Upper lobe of left lung (tissue), 6 donors: ENCODE measurements around the gene CTBP1. TPM values are rescaled to one million over a fixed set of nuclear protein-coding genes. Genes with fewer than 3 reads are reported as not detected.

Experiments
- ATAC-seq, 2 donors: fragments of 200-7000 bp; cut with Tn5 transposase; one replicate each; pipeline ENCODE4 v1.9.1; 2022; ENCODE audit warnings: mild to moderate bottlenecking in 2 of 2, moderate library complexity in 2 of 2; ENCODE audit not compliant: low FRiP score in 2 of 2
- DNase-seq, 2 donors: peaks; one replicate each; pipeline ENCODE4 v3.0.0-alpha.2; 2019 to 2020
- H3K27ac ChIP-seq, 4 donors: fragments of 200-600 bp; sonication (generic); one replicate each; pipeline ENCODE4 v1.5.1; 2016 to 2019
- H3K27me3 ChIP-seq, 4 donors: fragments of 200-600 bp; sonication (generic); one replicate each; pipeline ENCODE4 v1.5.1; 2017 to 2019
- H3K36me3 ChIP-seq, 4 donors: fragments of 200-600 bp; sonication (generic); one replicate each; pipeline ENCODE4 v1.5.1; 2016 to 2019
- H3K4me1 ChIP-seq, 4 donors: fragments of 200-600 bp; sonication (generic); one replicate each; pipeline ENCODE4 v1.5.1; 2018 to 2019
- H3K4me3 ChIP-seq, 4 donors: fragments of 200-600 bp; sonication (generic); one replicate each; pipeline ENCODE4 v1.5.1; 2017 to 2019; ENCODE audit warnings: mild to moderate bottlenecking in 2 of 4, moderate library complexity in 1 of 4
- H3K9me3 ChIP-seq, 4 donors: fragments of 200-600 bp; sonication (generic); one replicate each; pipeline ENCODE4 v1.5.1; 2018 to 2019
- EP300 ChIP-seq, 4 donors: sonication (generic); formaldehyde crosslinking; IDR thresholded peaks; one replicate each; pipeline ENCODE4 v1.5.1; 2017; ENCODE audit warnings: antibody characterized with exemption in 4 of 4, control low read depth in 2 of 4
- POLR2A ChIP-seq, 4 donors: fragments of 450-650 bp; IDR thresholded peaks; one replicate each; pipeline ENCODE4 v1.5.1; 2016 to 2017; ENCODE audit warnings: antibody characterized with exemption in 4 of 4, mild to moderate bottlenecking in 2 of 4
- POLR2AphosphoS5 ChIP-seq, 2 donors: sonication (generic); formaldehyde crosslinking; IDR thresholded peaks; one replicate each; pipeline ENCODE4 v1.5.1; 2017; ENCODE audit warnings: antibody characterized with exemption in 2 of 2
- WGBS, 2 donors: methylation state at CpG; one replicate each; pipeline ENCODE4 v1.1.5; 2017 to 2018; 5-methylcytosine and 5-hydroxymethylcytosine counted together
- total RNA-seq, 6 donors: library from RNA; depleted of rRNA in 4 of 6; stranded (reverse); fragments of >200 nt in 4 of 6; gene quantifications; one replicate each; pipeline versions ENCODE4 v1.1.0 to v1.2.1, GENCODE V29; 2016 to 2021
- TF ChIP-seq, protein P1 (sequence below), 6 experiments: fragments of 450-650 bp in 4 of 6; fragments of 200-600 bp in 2 of 6; sonication (generic) in 2 of 6; IDR thresholded peaks; one replicate each; pipeline ENCODE4 v1.5.1; 2016 to 2019; ENCODE audit warnings: antibody characterized with exemption in 6 of 6
- donor health status: DM: no; HTN: no; CAD: no; lungs with moderate emphysema.
- donor health status: DM: no; HTN: yes; CAD: no; lungs with severe emphysema.

Gene CTBP1
- total RNA-seq, 6 donors from 2014 or later, result 142 to 483 (median 213) TPM

DNA sequence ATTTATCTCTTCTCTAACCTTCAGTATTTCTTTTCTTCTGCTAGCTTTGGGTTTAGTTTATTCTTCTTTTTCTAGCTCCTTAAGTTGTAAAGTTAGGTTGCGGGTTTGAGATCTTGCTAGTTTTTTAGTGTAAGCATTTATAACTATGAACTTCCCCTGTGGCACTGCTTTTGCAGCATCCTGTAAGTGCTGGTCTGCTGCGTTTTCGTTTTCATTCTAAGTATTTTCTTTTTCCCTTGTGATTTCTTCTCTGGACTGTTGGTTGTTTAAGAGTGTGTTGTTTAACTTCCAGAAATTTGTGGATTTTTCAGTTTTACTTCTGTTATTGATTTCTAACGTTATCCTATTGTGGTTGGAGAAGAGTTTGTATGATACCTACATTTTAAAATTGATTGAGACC lies 11.0 kb upstream of the CTBP1 start:
- WGBS, 2 donors, result 80 to 85% methylated on average over 4 of the region's 4 CpGs
- Histone ChIP-seq H3K4me3 (no peak overlapping the region), H3K27ac (no peak overlapping the region), H3K27me3 (no peaks in the 10 kb centered on the region), H3K9me3 (no peaks in the 10 kb centered on the region), H3K36me3 (no peaks in the 10 kb centered on the region), H3K4me1 (no peaks in the 10 kb centered on the region)
- DNase-seq, result no peak
- no peak for TF ChIP-seq POLR2A (IDR thresholded peaks at IDR 0.05)
- TF ChIP-seq EP300 (IDR thresholded peaks at IDR 0.05), result no peak
- TF ChIP-seq, protein P1, sequence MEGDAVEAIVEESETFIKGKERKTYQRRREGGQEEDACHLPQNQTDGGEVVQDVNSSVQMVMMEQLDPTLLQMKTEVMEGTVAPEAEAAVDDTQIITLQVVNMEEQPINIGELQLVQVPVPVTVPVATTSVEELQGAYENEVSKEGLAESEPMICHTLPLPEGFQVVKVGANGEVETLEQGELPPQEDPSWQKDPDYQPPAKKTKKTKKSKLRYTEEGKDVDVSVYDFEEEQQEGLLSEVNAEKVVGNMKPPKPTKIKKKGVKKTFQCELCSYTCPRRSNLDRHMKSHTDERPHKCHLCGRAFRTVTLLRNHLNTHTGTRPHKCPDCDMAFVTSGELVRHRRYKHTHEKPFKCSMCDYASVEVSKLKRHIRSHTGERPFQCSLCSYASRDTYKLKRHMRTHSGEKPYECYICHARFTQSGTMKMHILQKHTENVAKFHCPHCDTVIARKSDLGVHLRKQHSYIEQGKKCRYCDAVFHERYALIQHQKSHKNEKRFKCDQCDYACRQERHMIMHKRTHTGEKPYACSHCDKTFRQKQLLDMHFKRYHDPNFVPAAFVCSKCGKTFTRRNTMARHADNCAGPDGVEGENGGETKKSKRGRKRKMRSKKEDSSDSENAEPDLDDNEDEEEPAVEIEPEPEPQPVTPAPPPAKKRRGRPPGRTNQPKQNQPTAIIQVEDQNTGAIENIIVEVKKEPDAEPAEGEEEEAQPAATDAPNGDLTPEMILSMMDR (IDR thresholded peaks at IDR 0.05), result no peak
- TF ChIP-seq POLR2AphosphoS5 (IDR thresholded peaks at IDR 0.05), result no peak
- ATAC-seq, result no peak

GRCh38 chr4:1258457-1258856 lies 9.5 kb upstream of the CTBP1 start:
- Histone ChIP-seq H3K4me1 (no peaks in the 10 kb centered on the region), H3K36me3 (no peaks in the 10 kb centered on the region), H3K27ac (no peak overlapping the region), H3K9me3 (no peaks in the 10 kb centered on the region), H3K27me3 (no peaks in the 10 kb centered on the region), H3K4me3 (no peak overlapping the region)
- TF ChIP-seq, protein P1 (IDR thresholded peaks at IDR 0.05), result peak in 1 of 6 experiments; percentile 20
- TF ChIP-seq POLR2A (IDR thresholded peaks at IDR 0.05) (no peak), EP300 (IDR thresholded peaks at IDR 0.05) (no peak), POLR2AphosphoS5 (IDR thresholded peaks at IDR 0.05) (no peak)
- no peak for DNase-seq
- ATAC-seq, result no peak
- WGBS, 2 donors, result 78 to 84% methylated on average over 2 of the region's 2 CpGs

DNA sequence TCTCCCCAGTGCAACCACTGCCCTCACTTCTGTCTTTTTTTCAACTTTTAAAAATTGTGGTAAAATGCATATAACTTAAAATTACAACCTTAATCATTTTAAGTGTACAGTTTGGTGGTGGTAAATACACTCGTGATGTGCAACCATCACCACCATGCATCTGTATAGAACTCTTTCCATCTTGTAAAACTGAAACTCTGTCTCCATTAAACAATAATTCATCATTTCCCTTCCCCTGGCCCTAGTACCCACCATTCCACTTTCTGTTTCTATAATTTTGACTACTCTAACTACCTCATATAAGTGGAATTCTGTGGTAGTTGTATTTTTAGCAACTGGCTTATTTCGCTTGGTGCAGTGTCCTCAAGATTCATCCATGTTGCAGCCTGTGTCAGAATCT lies 6.8 kb upstream of the CTBP1 start:
- Histone ChIP-seq H3K27ac (no peak overlapping the region), H3K36me3 (peaks cover 0 to 4% (median 0%) of the 10 kb centered on the region in 4 donors), H3K9me3 (no peaks in the 10 kb centered on the region), H3K27me3 (no peaks in the 10 kb centered on the region), H3K4me1 (peaks cover 4 to 18% (median 7%) of the 10 kb centered on the region in 4 donors), H3K4me3 (no peak overlapping the region)
- 94% methylated on average over 2 of the region's 2 CpGs for WGBS, 2 donors
- DNase-seq, result no peak
- ATAC-seq, result no peak
- no peak for TF ChIP-seq EP300 (IDR thresholded peaks at IDR 0.05)
- TF ChIP-seq POLR2AphosphoS5 (IDR thresholded peaks at IDR 0.05), result no peak
- TF ChIP-seq POLR2A (IDR thresholded peaks at IDR 0.05), result no peak
- TF ChIP-seq, protein P1 (IDR thresholded peaks at IDR 0.05), result no peak

DNA sequence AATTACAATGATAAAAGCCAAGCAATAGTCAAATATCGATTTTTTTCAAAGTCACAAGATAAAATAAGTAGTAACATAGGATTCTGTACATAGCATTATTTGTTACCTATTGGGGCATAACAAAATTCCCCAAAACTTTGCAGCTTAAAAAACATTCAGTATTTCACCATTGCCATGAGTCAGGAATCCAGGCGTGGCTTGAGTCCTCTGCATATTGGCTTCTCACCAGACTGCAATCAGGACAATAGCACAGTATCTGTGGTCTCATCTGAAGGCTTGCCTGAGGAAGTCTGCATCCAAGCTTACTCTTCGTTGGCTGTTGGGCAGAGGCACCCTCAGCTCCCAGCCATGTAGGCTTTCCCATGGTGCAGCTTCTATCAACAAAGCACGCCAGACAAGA lies 6.2 kb upstream of the CTBP1 start:
- no peaks in the 10 kb centered on the region for H3K9me3 ChIP-seq
- no peak overlapping the region for H3K27ac ChIP-seq
- TF ChIP-seq EP300 (IDR thresholded peaks at IDR 0.05) (no peak), POLR2A (IDR thresholded peaks at IDR 0.05) (no peak), POLR2AphosphoS5 (IDR thresholded peaks at IDR 0.05) (no peak)
- TF ChIP-seq, protein P1 (IDR thresholded peaks at IDR 0.05), result no peak
- H3K36me3 ChIP-seq, result peaks cover 0 to 4% (median 0%) of the 10 kb centered on the region in 4 donors
- ATAC-seq (no peak), DNase-seq (no peak)
- no peak overlapping the region for H3K4me3 ChIP-seq
- H3K27me3 ChIP-seq, result no peaks in the 10 kb centered on the region
- peaks cover 10 to 23% (median 12%) of the 10 kb centered on the region in 4 donors for H3K4me1 ChIP-seq
- WGBS, 2 donors, result 90 to 91% methylated on average over 4 of the region's 4 CpGs

DNA sequence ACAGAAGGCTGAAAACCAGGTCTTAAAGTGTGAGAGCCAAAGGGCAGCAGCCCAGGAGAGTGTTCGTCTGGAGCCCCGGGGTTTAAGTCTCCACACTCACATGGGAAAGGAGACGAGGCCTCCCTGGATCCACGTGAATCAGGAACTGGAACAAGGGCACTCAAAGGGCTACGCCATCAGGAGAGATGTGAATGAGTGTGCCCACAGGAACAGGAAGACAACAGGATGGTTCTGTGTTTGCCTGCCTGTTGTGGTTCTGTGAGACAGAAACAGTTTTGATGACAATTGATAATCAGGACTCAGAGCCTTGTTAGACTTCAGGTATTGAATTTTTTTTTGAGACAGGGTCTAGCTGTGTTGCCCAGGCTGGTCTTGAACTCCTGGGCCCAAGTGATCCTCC lies 4.9 kb upstream of the CTBP1 start:
- ATAC-seq (no peak), DNase-seq (no peak)
- Histone ChIP-seq H3K9me3 (no peaks in the 10 kb centered on the region), H3K4me1 (peaks cover 15 to 30% (median 16%) of the 10 kb centered on the region in 4 donors), H3K27me3 (no peaks in the 10 kb centered on the region), H3K4me3 (no peak overlapping the region), H3K36me3 (peaks cover 0 to 4% (median 0%) of the 10 kb centered on the region in 4 donors), H3K27ac (no peak overlapping the region)
- WGBS, 2 donors, result 89 to 93% methylated on average over 5 of the region's 5 CpGs
- TF ChIP-seq, protein P1 (IDR thresholded peaks at IDR 0.05), result no peak
- TF ChIP-seq POLR2AphosphoS5 (IDR thresholded peaks at IDR 0.05), result no peak
- no peak for TF ChIP-seq POLR2A (IDR thresholded peaks at IDR 0.05)
- TF ChIP-seq EP300 (IDR thresholded peaks at IDR 0.05), result no peak
